HUDEP-2 (cell line): ENCODE data around the gene NUPR1.
A peak's percentile ranks its signal among the peaks of the same experiment; 100 is the strongest.
"Not testable (repeated sequence)": the region's sequence is repeated elsewhere in the genome, so short reads cannot be mapped to it uniquely, and the experiment has no call there.

Experiments used
- DNase-seq, 76 experiments: peaks; one replicate each; lab custom pipeline; 2025; ENCODE audit not compliant: unreplicated experiment in 76 of 76; lab: John Stamatoyannopoulos, UW

Gene NUPR1

DNA sequence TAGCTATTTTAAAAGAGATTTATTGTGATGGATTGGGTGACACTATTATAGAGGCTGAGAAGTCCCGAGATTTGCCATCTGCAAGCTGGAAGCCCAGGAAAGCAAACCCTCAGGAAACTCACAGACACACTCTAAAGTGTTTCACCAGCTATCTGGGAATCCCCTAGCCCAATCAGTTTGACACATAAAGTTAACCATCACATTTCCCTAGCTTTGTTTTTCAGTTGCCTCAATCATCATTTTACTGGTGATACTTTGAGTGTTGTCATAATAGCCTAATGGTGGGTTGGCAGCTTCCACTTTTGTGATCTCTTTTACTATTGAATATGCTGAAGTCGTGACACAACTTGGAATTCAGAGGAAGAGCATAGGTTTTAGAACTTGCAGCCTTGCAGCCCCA lies 16.8 kb upstream of the NUPR1 start:
- DNase-seq: no peak

DNA sequence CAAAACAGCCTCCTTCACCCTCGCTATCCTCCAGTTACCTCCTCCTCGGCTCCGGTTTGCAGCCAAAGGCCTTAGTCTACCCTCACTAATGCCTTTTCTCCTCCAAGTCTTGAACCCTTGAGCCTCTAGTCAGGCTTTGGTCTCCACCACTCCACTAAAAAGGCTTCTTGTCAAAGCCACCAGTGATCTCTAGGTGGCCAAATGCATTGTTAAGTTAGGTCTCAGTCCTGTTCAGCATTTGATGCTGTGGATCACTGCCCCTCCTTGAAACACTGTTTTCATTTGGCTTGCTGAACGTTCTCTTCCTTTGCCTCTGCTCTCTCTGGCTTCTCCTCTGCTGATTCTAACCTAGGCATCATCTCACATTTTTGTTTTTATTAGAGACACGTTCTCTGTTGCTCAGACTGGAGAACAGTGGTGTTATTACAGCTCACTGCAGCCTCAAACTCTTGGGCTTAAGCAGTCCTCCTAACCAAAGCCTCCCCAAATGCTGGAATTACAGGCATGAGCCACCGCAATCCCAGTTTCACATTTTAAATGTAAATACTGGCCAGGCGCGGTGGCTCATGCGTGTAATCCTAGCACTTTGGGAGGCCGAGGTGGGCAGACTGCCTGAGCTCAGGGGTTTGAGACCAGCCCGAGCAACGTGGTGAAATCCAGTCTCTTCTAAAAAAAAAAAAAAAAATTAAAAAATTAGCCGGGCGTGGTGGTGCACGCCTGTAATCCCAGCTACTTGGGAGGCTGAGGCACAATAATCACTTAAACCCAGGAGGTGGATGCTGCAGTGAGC lies 16.1 kb upstream of the NUPR1 start:
- peak in 1 of 76 experiments; percentile 7 for DNase-seq

GRCh38 chr16:28553776-28554633 lies 15.2 kb upstream of the NUPR1 start, which contains the start of gene SGF29:
Gene SGF29 (plus strand): TSS chr16:28553920. CDS start chr16:28581070, 27,150 bp downstream.
- peak in 75 of 76 experiments; percentile 30 to 94 (median 82) for DNase-seq

DNA sequence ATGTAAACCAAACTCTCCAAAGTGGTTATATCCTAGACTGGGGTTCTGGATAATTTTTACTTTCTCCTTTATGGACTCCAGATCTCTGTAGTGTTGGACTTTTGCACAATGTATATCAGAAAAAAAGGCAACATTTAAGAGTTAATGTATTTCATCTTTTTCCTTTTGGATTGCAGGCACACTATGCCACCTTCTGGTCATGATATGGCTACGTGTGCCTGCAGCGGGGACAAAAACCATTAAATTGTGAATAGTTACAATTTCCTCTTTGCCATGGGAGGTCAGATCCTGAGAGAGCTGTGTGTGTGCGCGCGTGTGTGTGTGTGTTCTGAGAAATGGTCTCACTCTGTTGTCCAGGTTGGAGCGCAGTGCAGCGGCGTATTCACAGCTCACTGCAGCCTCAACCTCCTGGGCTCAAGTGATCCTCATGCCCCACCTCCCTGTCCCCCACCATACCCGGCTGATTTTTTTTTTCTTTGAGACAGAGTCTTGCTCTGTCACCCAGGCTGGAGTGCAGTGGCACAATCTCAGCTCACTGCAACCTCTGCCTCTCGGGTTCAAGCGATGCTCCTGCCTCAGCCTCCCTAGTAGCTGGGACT lies 10.6 kb upstream of the NUPR1 start:
- peak in 1 of 76 experiments; percentile 6 for DNase-seq

DNA sequence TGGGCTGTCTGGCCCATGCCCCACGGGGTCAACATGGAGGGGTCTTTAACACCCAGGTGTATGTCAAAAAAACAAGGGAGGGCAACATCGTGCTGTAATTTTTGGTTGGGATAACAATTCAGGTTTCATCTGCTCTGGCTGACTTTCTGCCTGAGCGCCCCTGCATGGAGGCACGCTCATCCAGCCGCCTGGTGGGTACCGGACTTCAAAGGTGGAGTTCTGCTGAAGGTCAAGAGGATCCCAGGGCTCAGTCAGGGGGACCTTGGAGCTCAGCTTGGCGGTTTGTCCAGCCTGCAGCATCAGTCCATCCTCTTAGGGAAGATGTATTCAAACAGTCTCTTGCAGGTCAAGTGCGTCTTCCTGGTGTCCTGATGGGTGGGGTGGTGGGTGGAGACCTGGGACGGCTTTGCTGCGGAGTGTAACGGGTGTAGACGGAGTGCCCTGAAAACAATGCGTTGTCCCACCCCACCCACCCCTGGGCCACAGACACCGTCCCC lies 9.6 kb upstream of the NUPR1 start:
- DNase-seq: no peak

- DNase-seq: no peak
Observed at GRCh38 chr16:28546626-28547025, 7.9 kb upstream of the NUPR1 start.

GRCh38 chr16:28545964-28546363 lies 7.2 kb upstream of the NUPR1 start:
- not testable (repeated sequence) for DNase-seq

GRCh38 chr16:28544998-28545397 lies 6.2 kb upstream of the NUPR1 start:
- no peak for DNase-seq

DNA sequence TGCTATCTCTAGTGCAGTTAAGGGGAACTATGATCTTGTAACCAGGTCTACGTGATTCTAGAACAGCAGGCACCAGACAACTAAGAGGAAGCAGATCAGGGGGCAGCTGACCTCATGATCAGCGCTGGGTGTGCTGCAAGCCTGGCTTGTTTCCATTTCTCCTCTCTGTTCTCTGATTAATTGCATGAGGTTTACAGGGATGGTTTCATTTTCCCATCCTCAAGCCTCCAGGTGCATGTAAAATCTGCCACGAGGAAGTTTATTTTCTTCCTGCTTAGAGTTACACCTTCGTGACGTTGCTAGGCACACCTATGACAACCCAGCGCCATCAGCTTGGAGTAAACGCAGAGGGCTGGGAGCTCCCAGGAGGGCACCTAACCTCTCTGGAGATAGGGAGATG lies 4.3 kb upstream of the NUPR1 start:
- no peak for DNase-seq

GRCh38 chr16:28542646-28543045 lies 3.9 kb upstream of the NUPR1 start:
- no peak for DNase-seq

DNA sequence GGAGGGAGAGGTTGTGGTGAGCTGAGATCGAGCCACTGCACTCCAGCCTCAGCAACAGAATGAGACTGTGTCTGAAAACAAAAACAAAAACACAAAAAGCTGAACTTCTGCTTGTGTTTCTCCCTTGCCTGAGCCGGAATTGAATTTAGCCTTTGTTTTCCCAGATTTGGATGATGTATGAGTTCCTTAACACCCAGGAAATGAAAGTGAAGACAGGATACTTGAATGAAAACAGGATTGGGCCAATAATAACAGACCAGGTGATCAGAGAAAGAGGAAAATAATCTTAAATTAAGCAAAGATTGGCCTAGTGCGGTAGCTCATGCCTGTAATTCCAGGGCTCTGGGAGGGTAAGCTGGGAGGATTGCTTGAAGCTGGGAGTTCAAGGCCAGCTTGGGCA lies 1.6 kb upstream of the NUPR1 start:
- no peak for DNase-seq

GRCh38 chr16:28537964-28538732 lies 626 bp downstream of the NUPR1 start:
- no peak for DNase-seq

- no peak for DNase-seq
Observed at GRCh38 chr16:28537076-28537475, 1.7 kb downstream of the NUPR1 start.

DNA sequence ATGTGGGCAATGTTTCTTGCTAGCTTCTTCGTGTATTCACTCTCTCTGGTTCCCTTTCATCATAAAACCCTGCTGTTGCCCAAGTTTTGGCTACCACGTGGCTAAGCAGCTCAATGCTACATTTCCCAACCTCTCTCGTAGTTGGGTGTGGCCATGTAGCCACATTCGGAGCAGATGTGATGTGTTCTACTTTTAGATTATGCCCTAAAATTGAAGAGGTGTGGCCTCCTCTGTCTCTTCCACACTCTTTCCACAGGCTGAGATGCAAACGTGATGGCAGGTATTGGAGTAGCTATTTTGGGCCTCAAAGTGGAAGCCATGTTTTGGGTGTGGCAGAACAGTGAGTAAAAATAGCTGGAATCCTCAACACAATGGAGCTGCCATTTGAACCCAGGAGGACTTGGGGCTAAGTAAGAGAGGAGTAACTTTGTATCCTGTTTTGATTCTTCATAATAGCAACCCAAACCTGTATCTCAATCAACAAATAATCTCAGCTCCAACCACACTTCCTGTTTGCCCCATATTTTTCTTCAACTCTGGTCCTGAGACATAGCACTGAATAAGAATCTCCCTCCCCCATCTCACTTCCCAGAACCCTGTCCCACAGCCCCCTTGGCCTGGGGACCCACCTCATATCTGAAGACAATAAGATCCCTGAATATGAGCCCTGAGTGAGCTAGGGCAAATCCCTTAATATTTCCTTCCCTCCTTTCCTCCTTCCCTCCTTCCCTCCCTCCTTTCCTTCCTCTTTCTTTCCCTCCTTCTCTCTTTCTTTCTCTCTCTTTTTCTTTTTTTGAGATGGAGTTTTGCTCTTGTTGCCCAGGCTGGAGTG lies 4.0 kb downstream of the NUPR1 start:
- no peak for DNase-seq

DNA sequence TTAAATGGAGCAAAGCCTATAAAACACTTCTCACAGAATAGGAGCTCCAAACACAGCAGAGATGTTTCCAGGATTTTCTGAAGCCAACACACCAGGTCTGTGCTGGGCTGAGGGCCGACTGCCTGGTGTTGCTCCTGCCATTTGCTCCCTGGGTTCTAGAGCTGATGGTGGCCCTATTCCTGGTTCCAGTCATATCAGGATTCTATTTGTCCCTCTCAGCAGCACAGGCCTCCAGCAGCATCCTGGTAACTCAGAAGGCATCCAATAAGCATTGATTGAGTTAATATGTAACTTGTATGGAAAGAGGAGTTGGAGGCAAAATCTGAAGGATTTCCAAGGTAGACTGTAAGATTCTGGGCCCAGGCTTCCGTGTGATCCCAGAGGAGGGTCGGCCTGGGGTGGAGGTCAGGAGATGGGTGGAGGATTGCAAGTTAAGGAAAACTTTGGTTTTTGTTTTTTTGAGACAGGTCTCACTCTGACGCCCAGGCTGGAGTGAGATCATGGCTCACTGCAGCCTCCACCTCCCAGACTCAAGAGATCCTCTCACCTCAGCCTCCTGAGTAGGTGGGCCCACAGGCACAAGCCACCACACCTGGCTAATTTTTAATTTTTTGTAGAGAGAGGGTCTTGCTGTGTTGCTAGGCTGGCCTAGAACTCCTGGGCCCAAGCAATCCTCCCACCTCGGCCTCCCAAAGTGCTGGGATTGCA lies 5.7 kb downstream of the NUPR1 start:
- DNase-seq: no peak

DNA sequence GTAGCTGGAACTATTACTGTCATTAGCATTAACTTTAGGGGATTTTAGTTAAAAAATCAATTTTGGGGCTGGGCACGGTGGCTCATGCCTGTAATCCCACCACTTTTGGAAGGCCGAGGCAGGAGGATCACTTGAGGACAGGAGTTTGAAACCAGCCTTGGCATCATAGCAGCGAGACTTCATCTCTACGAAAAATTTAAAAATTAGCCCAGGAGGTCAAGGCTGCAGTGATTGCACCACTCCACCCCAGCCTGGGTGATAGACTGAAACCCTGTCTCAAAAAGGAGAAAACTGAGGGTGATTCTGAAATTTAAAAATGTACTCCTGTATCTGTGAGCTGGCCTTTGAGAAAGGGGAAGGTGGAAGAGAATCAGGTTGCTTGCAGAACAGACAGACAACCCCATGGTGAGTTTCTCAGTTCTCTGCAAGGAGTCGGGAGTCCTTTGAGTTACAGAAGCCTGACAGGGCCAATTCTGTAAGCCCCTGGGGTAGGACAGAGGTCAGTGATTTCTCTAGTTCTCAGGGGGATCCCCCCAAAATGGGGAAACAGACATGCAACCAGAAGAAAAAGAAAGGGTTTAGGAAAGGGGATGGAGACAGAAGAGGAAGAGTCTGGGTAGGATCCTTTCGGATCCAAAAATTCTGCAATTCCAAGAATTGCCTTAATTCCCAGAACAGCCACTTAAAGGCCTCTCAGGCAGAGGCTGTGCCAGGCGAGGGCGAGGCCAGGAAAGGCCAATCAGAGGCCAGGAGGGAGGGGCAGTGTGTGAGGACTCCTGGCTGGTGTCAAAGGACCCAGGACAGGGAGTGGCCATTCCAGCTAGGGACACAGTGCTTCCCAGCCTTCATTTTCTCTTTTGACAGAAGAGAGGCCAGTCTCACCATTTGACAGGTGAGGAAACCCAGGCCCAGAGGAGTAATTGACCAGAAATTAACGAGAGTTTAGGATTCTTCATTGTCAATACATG lies 6.7 kb downstream of the NUPR1 start:
- peak in 2 of 76 experiments; percentile 1 to 6 for DNase-seq

DNA sequence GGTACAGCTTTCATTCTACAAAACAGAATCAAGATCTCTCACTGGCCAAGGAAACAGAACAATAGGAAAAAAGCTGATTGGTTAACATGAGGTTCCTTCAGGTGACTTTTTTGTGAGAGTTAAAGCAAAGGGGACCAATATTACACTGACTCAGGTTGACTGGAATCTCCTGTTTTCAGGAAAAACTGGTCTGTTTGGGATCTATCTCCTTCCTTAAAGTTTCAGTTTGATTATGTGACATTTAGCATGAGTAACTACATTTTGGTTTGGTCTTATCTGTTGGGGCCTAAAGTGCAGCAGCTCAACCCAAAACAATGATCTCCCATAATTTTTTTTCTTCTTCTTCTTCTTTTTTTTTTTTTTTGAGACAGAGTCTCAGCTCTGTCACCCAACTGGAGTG lies 9.7 kb downstream of the NUPR1 start:
- DNase-seq: no peak

- DNase-seq: no peak
Observed at GRCh38 chr16:28528463-28528867, 10.3 kb downstream of the NUPR1 start.
